Esophagus (tissue), 2 donors: ENCODE measurements around the gene TGFBR2. TPM values are rescaled to one million over a fixed set of nuclear protein-coding genes. Genes with fewer than 3 reads are reported as not detected.

Source experiments
- H3K27ac ChIP-seq, 2 donors: one replicate each; pipeline ENCODE4 v1.5.1; 2013; ENCODE audit warnings: low read depth in 2 of 2, mild to moderate bottlenecking in 2 of 2, inconsistent platforms in 1 of 2, low read length in 1 of 2, moderate library complexity in 1 of 2
- H3K27me3 ChIP-seq, 2 donors: one replicate each; pipeline ENCODE4 v1.6.1; 2013; ENCODE audit warnings: low read length in 2 of 2, control low read depth in 1 of 2, mild to moderate bottlenecking in 1 of 2; ENCODE audit not compliant: insufficient read depth in 2 of 2, control insufficient read depth in 1 of 2
- H3K36me3 ChIP-seq, 2 donors: one replicate each; pipeline ENCODE4 v1.6.1; 2013; ENCODE audit warnings: low read length in 1 of 2; ENCODE audit not compliant: control insufficient read depth in 2 of 2, insufficient read depth in 2 of 2
- H3K4me1 ChIP-seq, 2 donors: one replicate each; pipeline ENCODE4 v1.6.1; 2013; ENCODE audit warnings: low read length in 1 of 2; ENCODE audit not compliant: control insufficient read depth in 2 of 2, insufficient read depth in 2 of 2
- H3K4me3 ChIP-seq, 2 donors: one replicate each; pipeline ENCODE4 v1.5.1; 2013; ENCODE audit warnings: low read length in 2 of 2, mild to moderate bottlenecking in 2 of 2, low read depth in 1 of 2, moderate library complexity in 1 of 2
- H3K9me3 ChIP-seq, 2 donors: one replicate each; pipeline ENCODE4 v1.6.1; 2013; ENCODE audit warnings: mild to moderate bottlenecking in 2 of 2, low read depth in 1 of 2, low read length in 1 of 2, moderate library complexity in 1 of 2; ENCODE audit not compliant: control insufficient read depth in 2 of 2, insufficient read depth in 1 of 2
- WGBS, 2 donors: extraction: QIAGEN DNeasy Blood & Tissue Kit; methylation state at CpG; one replicate each; pipeline ENCODE4 v1.1.7; 2013; 5-methylcytosine and 5-hydroxymethylcytosine counted together
- polyA plus RNA-seq, 2 donors: library from polyadenylated mRNA; stranded (reverse); fragments of 200-250 nt; gene quantifications; one replicate each; pipeline ENCODE4 v1.2.3, GENCODE V29; 2013
- donor health status: healthy with polysubstance abuse.
- donor health status: Bipolar disorder and iron deficiency.

TGFBR2 gene
- polyA plus RNA-seq, 2 donors, result 3.0 to 13.7 TPM

DNA sequence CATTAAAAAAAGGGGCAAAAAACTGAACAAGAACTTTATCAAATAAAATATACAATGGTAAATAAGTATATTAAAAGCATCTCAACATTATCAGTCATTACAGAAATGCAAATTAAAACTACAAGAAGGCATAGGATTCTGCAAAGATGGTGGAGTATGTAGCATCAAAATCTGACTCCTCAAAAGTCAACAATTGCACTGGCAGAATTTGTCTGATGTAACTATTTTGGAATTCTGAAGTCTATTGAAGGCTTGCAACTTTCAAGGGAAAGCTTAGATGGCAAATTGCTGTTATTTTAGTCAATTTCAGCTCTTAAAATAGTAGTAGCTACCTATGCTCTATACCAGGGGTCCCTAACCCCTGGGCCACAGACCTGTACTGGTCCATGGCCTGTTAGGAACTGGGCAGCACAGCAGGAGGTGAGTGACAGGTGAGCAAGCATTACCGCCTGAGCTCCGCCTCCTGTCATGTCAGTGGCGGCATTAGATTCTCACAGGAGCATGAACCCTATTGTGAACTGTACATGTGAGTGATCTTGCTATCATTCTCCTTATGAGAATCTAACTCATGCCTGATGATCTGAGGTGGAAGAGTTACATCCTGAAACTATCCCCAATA, 107.6 kb downstream of the TGFBR2 start:
- 95 to 97% methylated on average over 3 of the region's 3 CpGs for WGBS, 2 donors
- Histone ChIP-seq H3K4me1 (no peaks in the 10 kb centered on the region), H3K9me3 (no peaks in the 10 kb centered on the region), H3K27me3 (no peaks in the 10 kb centered on the region), H3K4me3 (no peak overlapping the region), H3K36me3 (no peaks in the 10 kb centered on the region), H3K27ac (no peak overlapping the region)

DNA sequence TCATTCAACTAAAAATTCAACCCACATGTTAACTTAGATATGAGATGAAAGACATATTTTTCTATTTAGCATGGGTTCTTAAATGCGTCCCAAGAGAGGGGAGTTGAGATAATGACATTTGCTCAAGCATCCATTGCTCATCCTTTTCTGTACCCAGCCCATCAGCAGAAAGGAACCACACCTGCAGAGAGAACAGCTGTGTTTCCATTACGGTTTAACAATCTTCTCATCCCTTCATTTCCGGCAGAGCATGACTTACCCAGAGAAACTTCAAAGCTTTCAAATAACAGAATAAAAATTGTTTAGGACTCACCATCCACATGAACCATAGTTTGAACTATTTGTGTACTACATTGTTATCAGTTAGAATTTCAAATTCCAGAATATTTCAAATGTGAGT, 113.1 kb downstream of the TGFBR2 start:
- Histone ChIP-seq H3K4me1 (no peaks in the 10 kb centered on the region), H3K9me3 (no peaks in the 10 kb centered on the region), H3K27ac (no peak overlapping the region), H3K36me3 (no peaks in the 10 kb centered on the region), H3K27me3 (no peaks in the 10 kb centered on the region), H3K4me3 (no peak overlapping the region)
- WGBS, 2 donors, result 89 to 91% methylated on average over 3 of the region's 3 CpGs

DNA sequence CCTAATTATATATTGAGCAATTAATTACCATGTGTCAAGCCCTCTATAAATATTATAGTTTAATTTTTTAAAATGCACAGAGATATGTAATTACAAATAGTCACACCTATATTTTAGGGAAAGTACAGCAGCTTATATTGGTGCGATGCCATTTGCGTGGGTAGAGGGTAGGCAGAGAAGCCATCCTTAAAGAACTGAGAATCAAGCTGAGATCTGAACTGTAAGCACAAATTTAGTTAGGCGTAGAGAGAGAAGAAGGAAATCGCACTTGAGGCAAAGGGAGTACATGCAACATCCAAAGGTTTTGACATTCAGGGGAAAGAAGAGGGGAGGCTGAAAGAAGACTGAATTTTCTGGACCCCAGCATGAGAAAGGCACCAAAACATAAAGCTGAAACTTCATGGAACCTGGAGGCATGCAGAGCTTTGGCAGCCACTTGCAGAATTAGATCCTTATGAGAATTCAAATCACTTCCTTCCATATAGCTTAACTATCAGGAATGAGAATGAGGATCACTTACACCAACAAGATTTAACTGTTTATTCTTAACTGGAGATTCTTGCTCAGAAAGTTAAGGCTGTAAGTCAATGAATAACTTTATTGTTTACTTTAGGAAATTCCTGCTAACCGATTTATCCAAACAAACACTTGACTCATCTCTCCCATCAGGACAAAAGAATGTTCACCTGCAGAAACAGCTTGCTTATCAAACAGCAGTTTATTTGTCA, 114.3 kb downstream of the TGFBR2 start:
- H3K27ac ChIP-seq, result no peak overlapping the region
- 78 to 79% methylated on average over 5 of the region's 5 CpGs for WGBS, 2 donors

DNA sequence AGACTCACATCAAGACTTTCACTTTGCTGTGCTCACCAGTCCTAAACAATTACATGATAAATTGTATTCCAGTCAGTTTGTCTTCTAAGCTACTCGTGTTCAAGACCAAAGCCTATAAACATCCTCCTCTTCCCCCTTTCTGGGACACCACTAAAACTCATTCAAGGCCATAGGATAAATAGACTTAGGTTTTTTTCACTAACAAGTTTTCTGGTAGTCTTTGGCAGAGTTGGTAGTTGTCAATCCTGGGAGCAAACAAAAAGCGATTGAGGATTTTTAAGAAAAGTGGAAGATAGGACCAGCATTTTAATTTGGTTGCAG, 114.9 kb downstream of the TGFBR2 start:
- Histone ChIP-seq H3K36me3 (no peaks in the 10 kb centered on the region), H3K4me3 (no peak overlapping the region), H3K27me3 (no peaks in the 10 kb centered on the region), H3K4me1 (no peaks in the 10 kb centered on the region), H3K9me3 (no peaks in the 10 kb centered on the region), H3K27ac (no peak overlapping the region)
- 52 to 58% methylated on average over 2 of the region's 2 CpGs for WGBS, 2 donors

More for the DNA sequence above, 114.3 kb downstream of the TGFBR2 start:
- Histone ChIP-seq H3K9me3 (no peaks in the 10 kb centered on the region), H3K4me1 (no peaks in the 10 kb centered on the region), H3K36me3 (no peaks in the 10 kb centered on the region), H3K4me3 (no peak overlapping the region), H3K27me3 (no peaks in the 10 kb centered on the region)

DNA sequence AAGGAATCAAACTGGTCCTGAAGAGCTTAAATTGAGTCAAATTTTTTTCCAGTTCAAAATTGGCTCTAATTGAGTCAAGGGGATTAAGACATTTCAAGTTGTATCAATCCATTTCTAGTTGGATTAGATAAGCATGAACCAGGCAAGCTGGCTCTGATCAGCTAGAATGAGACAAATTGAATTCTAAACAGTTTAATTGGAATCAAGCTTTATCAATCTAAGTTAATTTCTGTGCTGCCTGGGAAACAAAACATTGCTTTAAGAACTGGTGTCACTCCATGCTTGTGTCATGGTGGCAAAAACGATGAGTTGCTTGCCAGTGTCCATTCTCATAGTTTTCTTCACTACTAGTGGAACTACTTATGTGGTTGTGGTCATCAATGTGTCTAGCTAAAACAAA, 116.8 kb downstream of the TGFBR2 start:
- 73 to 78% methylated on average over 1 of the region's 1 CpG for WGBS, 2 donors
- Histone ChIP-seq H3K4me3 (no peak overlapping the region), H3K9me3 (no peaks in the 10 kb centered on the region), H3K4me1 (no peaks in the 10 kb centered on the region), H3K27ac (no peak overlapping the region), H3K36me3 (no peaks in the 10 kb centered on the region), H3K27me3 (no peaks in the 10 kb centered on the region)

DNA sequence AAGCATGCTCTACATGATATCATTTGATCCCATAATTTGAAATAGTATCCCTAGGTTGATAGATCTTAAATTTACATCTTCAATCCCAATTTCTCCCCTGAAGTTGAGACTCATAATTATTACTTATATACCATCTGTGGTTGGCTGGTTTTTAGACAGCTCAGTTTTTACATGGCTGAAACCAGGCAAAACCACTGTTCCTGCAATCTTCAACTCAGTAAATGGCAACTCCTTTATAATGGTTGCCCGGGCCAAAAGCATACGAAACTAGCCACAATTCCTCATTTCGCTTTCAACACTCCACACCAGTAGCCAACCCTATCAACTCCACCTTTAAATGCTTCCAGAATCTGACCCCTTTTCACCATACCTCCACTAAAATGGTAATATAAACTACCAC, 118.5 kb downstream of the TGFBR2 start:
- H3K9me3 ChIP-seq, result no peaks in the 10 kb centered on the region
- no peaks in the 10 kb centered on the region for H3K27me3 ChIP-seq
- H3K4me3 ChIP-seq, result no peak overlapping the region
- no peak overlapping the region for H3K27ac ChIP-seq
- H3K36me3 ChIP-seq, result no peaks in the 10 kb centered on the region
- H3K4me1 ChIP-seq, result no peaks in the 10 kb centered on the region
- 97 to 99% methylated on average over 3 of the region's 3 CpGs for WGBS, 2 donors

DNA sequence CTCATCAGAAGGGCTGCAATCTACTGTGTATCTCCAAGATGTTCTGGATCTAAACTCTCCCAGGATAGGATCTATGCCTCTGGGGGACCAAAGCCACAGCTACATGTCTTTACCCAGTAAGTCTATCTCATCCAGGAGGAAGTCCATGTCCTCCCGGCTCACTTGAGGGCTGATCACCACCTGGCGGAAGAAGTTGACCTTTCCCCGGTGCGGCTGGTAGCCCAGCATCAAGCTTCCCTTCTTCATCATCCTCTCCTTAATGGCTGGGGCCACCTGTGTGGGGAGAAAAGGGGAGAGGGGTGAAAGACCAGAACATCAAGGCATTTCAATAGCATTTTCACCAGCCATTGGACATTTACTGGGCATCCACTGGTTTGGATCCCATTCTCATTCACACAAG, 121.7 kb downstream of the TGFBR2 start:
- Histone ChIP-seq H3K27ac (no peak overlapping the region), H3K9me3 (no peaks in the 10 kb centered on the region), H3K4me1 (no peaks in the 10 kb centered on the region), H3K27me3 (no peaks in the 10 kb centered on the region), H3K4me3 (no peak overlapping the region), H3K36me3 (no peaks in the 10 kb centered on the region)
- WGBS, 2 donors, result 97 to 100% methylated on average over 4 of the region's 4 CpGs

DNA sequence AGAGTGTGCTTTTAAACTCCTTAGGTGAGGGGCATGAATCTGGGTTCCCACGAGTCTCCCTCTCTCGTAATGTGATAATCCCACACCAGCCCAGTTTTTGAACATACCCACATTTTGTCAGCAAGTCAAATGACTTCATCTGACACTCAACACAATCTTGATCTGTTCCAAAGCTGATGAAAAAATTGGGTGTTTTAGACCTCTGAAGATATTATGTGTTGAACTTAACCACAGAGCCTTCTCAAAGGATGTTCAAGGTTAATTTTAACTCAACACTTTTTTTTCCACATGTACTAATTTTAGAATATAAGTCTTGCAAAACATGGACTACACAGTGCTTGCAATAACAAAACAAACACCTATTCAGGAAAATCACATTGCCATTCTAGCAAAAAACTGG, 123.1 kb downstream of the TGFBR2 start:
- H3K9me3 ChIP-seq, result no peaks in the 10 kb centered on the region
- H3K27ac ChIP-seq, result no peak overlapping the region
- WGBS, 2 donors, result 87 to 94% methylated on average over 2 of the region's 2 CpGs
- no peak overlapping the region for H3K4me3 ChIP-seq
- no peaks in the 10 kb centered on the region for H3K36me3 ChIP-seq
- H3K27me3 ChIP-seq, result no peaks in the 10 kb centered on the region
- H3K4me1 ChIP-seq, result no peaks in the 10 kb centered on the region

DNA sequence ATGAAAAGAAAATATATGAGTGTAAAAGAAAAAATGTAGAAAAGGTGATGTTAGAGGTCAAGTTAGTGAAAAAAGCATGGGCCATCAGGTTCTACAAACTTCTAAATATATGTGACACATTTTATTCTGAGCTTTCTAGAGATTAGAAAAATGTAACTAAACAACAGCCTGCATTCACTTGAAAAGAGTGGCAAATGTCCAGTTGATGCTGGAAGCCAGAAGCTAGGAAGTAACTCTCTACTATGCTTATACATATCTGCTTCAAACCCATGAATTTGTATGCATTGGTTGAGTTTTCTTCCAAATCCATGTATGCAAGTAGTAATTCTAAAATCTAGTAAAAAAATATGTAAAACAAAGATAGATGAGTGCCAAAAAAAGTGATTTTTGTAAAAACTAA, 123.5 kb downstream of the TGFBR2 start:
- Histone ChIP-seq H3K36me3 (no peaks in the 10 kb centered on the region), H3K4me3 (no peak overlapping the region), H3K9me3 (no peaks in the 10 kb centered on the region), H3K4me1 (no peaks in the 10 kb centered on the region), H3K27me3 (no peaks in the 10 kb centered on the region), H3K27ac (no peak overlapping the region)

DNA sequence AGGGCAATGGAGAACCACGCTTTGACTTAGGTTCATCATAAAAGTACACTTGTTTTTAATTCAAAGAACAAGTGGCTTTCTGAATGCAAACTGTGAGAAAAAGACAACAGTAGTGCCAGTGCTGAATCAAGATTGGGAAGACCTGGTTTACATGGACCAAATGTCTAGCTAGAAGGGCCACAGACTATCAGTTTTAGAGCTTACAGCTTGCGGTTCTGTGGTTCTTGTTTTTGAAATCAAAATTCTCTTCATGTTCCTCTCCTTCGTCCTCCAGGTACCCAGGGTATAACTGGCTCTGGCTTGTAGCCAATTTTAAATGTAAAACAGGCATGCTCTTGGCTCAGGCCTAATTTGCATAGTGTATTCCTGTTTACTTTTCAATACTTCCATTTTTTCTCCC, 124.6 kb downstream of the TGFBR2 start:
- Histone ChIP-seq H3K27ac (no peak overlapping the region), H3K4me1 (no peaks in the 10 kb centered on the region), H3K36me3 (no peaks in the 10 kb centered on the region), H3K27me3 (no peaks in the 10 kb centered on the region), H3K9me3 (no peaks in the 10 kb centered on the region), H3K4me3 (no peak overlapping the region)
- 82 to 89% methylated on average over 3 of the region's 3 CpGs for WGBS, 2 donors
